PFSK-1 (cell line): Measurements from ENCODE around the gene ATF5.

Source experiments
- FOXP2 ChIP-seq: optimal IDR thresholded peaks from 2 replicates; pipeline ENCODE3; 2011; ENCODE audit warnings: borderline replicate concordance, control low read depth, inconsistent platforms; ENCODE audit not compliant: insufficient read depth; ENCODE audit errors: extremely low read length, extremely low read depth
- POLR2AphosphoS5 ChIP-seq: IDR thresholded peaks from 2 replicates; pipeline ENCODE4 v1.6.1; 2012; ENCODE audit warnings: low read depth, mild to moderate bottlenecking, control low read depth, low read length, moderate library complexity
- SIN3A ChIP-seq: IDR thresholded peaks from 2 replicates; pipeline ENCODE4 v1.6.1; 2012; ENCODE audit warnings: mild to moderate bottlenecking, low read length, moderate library complexity, borderline replicate concordance; ENCODE audit not compliant: insufficient read depth
- TAF1 ChIP-seq: IDR thresholded peaks from 2 replicates; pipeline ENCODE4 v1.6.1; 2012; ENCODE audit warnings: low read length, control low read depth, borderline replicate concordance; ENCODE audit not compliant: insufficient read depth
- TF ChIP-seq, protein P1 (sequence below), 2 experiments: IDR thresholded peaks; 2 replicates each; pipeline versions ENCODE4 v1.6.1 to v1.8.0; 2011 to 2012; ENCODE audit warnings: low read depth in 2 of 2, low read length in 2 of 2, control low read depth in 1 of 2, inconsistent platforms in 1 of 2, mild to moderate bottlenecking in 1 of 2, moderate library complexity in 1 of 2; ENCODE audit not compliant: insufficient read depth in 1 of 2

Gene ATF5

DNA sequence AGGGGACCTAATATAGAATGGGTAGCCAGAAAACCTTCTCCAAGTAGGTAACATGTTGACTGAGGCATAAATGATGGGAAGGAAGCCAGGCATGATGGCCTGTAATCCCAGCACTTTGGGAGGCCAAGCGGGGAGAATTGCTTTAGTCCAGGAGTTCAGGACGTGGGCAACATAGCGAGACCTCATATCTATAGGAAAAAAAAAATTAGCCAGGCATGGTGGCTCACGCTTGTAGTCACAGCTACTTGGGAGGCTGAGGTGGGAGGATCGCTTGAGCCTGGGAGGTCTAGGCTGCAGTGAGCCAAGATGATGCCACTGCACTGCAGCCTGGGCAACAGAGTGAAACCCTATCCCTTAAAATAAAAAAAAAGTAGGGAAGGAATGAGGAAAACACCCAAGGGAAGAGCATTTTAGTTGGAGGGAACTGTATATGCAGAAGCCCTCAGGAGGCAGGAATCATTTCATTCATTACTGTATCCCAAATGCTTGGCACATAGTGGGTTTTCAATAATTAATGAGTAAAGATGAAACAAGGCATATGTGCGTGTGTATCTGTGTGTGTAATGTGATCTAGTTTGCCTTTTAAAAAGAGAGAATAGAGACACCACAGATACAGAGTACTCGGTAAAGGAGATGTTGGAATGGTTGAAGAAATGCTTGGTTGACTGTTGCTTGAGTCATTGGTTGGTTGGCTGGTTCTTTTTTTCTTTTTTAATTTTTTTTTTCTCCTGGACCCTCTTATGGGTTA is 2.5 kb downstream of the ATF5 start:
- no peak for TF ChIP-seq SIN3A
- no peak for TF ChIP-seq POLR2AphosphoS5
- no peak for TF ChIP-seq FOXP2
- no peak for TF ChIP-seq TAF1
- TF ChIP-seq, protein P1, sequence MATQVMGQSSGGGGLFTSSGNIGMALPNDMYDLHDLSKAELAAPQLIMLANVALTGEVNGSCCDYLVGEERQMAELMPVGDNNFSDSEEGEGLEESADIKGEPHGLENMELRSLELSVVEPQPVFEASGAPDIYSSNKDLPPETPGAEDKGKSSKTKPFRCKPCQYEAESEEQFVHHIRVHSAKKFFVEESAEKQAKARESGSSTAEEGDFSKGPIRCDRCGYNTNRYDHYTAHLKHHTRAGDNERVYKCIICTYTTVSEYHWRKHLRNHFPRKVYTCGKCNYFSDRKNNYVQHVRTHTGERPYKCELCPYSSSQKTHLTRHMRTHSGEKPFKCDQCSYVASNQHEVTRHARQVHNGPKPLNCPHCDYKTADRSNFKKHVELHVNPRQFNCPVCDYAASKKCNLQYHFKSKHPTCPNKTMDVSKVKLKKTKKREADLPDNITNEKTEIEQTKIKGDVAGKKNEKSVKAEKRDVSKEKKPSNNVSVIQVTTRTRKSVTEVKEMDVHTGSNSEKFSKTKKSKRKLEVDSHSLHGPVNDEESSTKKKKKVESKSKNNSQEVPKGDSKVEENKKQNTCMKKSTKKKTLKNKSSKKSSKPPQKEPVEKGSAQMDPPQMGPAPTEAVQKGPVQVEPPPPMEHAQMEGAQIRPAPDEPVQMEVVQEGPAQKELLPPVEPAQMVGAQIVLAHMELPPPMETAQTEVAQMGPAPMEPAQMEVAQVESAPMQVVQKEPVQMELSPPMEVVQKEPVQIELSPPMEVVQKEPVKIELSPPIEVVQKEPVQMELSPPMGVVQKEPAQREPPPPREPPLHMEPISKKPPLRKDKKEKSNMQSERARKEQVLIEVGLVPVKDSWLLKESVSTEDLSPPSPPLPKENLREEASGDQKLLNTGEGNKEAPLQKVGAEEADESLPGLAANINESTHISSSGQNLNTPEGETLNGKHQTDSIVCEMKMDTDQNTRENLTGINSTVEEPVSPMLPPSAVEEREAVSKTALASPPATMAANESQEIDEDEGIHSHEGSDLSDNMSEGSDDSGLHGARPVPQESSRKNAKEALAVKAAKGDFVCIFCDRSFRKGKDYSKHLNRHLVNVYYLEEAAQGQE (IDR thresholded peaks at IDR 0.05; ENCODE audit: insufficient read depth in 1 of 2, low read depth in 2 of 2, low read length in 2 of 2): no peak

DNA sequence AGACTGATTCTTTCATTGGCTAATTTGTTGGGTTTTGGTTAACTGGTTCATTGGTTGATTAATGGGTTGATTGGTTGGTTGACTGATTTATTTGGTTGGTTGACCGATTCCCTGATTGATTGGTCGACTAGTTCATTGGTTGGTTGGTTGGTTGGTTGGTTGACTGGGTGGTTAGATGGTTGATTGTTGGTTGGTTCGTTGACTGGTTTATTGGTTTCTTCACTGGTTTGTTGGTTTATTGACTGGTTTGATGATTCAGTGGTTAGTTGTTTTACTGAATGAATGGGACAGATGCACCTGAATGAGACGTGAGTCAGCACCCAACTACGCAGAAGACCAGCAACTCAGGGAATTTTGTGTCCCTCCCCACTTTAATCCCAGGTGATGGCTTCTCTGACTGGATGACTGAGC is 3.0 kb downstream of the ATF5 start:
- no peak for TF ChIP-seq POLR2AphosphoS5
- TF ChIP-seq, protein P1 (IDR thresholded peaks at IDR 0.05; ENCODE audit: insufficient read depth in 1 of 2, low read depth in 2 of 2, low read length in 2 of 2): no peak
- TF ChIP-seq SIN3A: no peak
- no peak for TF ChIP-seq FOXP2
- TF ChIP-seq TAF1: no peak

DNA sequence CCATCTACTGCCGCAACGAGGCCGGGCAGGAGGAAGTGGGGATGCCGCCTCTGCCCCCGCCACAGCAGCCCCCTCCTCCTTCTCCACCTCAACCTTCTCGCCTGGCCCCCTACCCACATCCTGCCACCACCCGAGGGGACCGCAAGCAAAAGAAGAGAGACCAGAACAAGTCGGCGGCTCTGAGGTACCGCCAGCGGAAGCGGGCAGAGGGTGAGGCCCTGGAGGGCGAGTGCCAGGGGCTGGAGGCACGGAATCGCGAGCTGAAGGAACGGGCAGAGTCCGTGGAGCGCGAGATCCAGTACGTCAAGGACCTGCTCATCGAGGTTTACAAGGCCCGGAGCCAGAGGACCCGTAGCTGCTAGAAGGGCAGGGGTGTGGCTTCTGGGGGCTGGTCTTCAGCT is 3.7 kb downstream of the ATF5 start:
- TF ChIP-seq, protein P1 (IDR thresholded peaks at IDR 0.05; ENCODE audit: insufficient read depth in 1 of 2, low read depth in 2 of 2, low read length in 2 of 2): no peak
- TF ChIP-seq POLR2AphosphoS5: no peak
- TF ChIP-seq FOXP2: no peak
- TF ChIP-seq TAF1: no peak
- TF ChIP-seq SIN3A: no peak

DNA sequence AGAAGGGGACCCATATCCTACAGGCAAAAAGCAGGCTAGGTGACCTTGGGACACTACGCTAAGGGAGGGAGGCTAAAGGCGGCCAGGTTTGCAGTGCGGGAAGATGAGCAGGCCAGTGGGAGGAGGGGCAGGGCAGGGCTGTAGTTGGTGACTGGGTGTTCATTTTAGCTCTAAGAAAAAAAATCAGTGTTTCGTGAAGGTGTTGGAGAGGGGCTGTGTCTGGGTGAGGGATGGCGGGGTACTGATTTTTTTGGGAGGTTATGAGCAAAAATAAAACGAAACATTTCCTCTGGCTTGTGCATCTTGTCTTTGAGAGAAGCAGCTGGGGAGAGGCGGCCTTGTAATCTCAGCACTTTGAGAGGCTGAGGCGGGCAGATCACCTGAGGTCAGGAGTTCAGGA is 4.6 kb downstream of the ATF5 start:
- TF ChIP-seq FOXP2 (no peak), SIN3A (no peak), TAF1 (no peak), POLR2AphosphoS5 (no peak)
- TF ChIP-seq, protein P1 (IDR thresholded peaks at IDR 0.05; ENCODE audit: insufficient read depth in 1 of 2, low read depth in 2 of 2, low read length in 2 of 2): no peak
